ENCODE data around the gene TXLNB.
A peak's percentile ranks its signal among the peaks of the same experiment; 100 is the strongest.
"Not testable (repeated sequence)": the region's sequence is repeated elsewhere in the genome, so short reads cannot be mapped to it uniquely, and the experiment has no call there.

Gene TXLNB

DNA sequence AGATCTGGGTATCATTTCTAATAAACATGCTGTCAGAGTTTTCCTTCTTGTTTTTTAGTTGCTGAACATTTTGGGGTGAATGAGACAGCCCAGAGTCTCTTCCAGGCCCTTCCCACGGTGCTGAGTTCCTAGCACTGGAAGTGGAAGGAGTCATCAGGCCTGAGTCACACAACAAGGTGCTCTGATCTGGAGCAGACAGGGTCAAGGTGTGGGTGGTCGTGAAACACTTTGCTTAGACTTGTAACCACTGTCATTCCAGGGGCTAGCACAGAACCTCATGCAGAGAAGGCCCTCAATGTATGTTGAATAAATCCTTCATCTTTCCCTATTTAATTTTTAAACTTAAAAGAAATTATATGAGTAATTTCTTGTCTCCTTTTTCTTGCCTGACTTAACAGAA is 60.6 kb downstream of the TXLNB start:
- DNase-seq = no peak

DNA sequence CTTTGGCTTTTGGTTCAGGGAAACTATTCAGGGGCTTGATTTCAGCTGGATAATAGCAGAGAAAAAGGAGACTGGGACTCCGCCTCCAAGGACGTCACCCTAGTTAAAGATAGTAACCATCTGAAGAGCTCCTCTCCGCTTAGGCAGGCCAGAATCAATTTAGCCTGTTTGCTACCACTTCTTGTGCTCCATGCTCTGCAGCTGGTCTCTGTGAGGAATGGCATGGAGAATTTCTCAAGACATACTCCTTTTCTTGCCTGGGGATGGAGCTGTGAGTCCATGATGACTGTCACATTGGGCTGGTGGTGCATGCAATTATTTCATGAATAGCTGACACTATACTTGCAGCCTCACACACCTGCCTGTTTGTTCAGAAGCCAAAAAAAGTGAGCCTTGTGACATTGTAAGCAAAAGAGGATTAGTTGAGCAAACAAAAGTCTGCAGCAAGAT is 61.4 kb downstream of the TXLNB start:
- no peak for DNase-seq

DNA sequence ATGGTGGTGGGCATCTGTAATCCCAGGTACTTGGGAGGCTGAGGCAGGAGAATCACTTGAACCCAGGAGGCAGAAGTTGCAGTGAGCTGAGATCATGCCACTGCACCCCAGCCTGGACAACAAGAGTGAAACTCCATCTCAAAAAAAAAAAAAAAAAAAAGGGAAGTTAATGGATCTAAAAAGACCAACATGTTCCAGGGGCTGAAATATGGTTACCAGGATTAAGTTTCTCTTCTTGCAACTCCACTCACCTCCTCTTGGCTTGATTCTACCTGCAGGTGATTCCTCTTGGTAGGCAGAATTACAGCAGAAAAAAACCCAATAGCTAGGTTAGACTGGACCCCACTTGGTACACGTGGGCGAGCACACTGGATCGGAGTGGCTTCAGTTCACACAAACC is 63.4 kb downstream of the TXLNB start:
- DNase-seq = not testable (repeated sequence)

DNA sequence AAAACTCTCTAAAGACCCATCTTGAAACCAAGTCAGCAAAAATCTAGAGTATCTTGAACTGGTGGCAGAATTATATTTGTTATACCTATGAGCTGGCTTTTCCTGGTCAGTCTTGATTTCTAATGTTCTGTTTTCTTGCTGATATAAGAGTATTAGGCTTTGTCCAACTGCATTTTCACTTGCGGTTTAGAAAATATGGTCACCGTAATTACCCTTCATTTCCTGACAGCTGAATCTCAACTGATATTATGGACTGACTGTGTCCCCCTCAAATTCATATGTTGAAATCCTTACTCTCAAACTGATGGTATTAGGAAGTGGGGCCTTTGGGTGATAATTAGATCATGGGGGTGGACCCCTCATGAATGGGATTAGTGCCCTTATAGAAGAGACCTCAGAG is 72.1 kb downstream of the TXLNB start:
- no peak for DNase-seq

DNA sequence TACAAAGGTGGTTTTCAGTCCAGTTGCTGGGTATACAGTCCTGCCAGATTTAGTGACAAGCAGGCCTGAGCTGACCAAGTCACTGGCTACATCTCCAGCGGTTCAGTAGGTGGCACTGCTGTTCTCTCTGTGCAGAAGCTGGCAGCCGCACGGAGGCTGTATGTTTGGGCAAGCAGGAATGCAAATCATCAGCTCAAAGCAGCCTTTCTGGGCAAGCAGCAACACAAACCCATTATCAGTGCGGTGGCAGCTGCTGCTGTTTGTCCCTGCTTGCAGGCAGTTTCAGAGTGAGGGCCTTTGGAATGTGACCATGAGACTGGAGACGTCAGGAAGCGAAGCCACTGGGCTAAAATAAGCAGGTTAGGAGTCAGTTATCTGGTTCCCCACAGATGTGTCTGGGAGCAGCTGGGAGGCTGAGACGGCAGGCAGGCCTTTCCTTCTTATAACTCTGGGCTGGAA is 72.5 kb downstream of the TXLNB start:
- DNase-seq = peak; percentile 92

DNA sequence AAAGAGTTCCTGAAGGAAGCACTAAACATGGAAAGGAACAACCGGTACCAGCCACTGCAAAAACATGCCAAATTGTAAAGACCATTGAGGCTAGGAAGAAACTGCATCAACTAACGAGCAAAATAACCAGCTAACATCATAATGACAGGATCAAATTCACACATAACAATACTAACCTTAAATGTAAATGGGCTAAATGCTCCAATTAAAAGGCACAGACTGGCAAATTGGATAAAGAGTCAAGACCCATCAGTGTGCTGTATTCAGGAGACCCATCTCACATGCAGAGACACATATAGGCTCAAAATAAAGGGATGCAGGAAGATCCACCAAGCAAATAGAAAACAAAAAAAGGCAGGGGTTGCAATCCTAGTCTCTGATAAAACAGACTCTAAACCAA is 79.3 kb downstream of the TXLNB start:
- DNase-seq = not testable (repeated sequence)

DNA sequence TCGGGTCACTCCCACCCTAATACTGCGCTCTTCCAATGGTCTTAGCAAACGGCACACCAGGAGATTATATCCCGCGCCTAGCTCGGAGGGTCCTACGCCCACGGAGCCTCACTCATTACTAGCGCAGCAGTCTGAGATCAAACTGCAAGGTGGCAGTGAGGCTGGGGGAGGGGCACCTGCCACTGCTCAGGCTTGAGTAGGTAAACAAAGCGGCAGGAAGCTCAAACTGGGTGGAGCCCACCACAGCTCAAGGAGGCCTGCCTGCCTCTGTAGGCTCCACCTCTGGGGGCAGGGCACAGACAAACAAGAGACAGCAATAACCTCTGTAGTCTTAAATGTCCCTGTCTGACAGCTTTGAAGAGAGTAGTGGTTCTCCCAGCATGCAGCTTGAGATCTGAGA is 81.0 kb downstream of the TXLNB start:
- DNase-seq = not testable (repeated sequence)

DNA sequence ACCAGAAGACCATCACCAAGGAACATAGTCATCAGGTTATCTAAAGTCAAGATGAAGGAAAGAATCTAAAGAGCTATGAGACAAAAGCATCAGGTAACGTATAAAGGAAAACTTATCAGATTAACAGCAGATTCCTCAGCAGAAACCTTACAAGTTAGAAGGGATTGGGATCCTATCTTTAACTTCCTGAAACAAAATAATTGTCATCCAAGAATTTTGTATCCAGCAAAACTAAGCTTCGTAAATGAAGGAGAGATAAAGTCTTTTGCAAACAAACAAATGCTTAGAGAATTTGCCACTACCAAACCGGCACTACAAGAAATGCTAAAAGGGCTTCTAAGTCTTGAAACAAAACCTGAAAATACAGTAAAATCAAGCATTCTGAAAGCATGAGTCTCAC is 86.0 kb downstream of the TXLNB start:
- DNase-seq = no peak

DNA sequence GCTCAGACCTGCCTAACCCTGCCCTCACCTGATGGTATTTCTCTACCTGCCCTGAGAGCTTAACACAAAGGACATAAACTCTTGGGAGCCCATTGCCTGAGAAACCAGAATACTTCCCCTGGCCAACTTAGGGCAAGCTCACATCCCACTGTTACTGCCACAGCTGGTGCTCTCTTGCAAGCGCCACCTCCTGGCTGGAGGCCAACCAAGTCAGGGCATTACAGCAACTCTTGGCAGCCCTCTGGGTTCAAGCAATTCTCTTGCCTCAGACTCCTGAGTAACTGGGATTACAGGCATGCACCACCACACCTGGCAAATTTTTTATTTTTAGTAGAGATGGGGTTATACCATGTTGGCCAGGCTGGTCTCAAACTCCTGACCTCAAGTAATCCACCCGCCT is 86.8 kb downstream of the TXLNB start:
- DNase-seq = no peak

DNA sequence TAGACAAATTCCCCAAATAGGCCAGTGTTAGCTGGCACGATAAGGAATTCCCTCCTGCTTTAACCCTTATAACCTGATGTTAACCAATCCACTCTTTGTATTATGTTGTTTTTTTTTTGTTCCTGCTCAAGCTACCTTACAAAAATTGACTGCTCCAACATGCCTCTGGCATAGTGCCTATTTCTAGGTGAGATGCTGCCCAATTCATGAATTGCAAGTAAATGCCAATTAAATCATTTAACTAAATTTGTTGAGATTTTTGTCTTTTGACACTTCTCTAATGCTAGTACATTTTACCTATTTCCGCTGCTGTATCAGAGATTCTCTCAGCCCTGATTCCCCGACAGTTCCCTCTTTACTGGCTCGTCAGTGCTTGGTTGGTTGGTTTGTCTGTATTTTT is 90.4 kb downstream of the TXLNB start:
- DNase-seq = no peak

DNA sequence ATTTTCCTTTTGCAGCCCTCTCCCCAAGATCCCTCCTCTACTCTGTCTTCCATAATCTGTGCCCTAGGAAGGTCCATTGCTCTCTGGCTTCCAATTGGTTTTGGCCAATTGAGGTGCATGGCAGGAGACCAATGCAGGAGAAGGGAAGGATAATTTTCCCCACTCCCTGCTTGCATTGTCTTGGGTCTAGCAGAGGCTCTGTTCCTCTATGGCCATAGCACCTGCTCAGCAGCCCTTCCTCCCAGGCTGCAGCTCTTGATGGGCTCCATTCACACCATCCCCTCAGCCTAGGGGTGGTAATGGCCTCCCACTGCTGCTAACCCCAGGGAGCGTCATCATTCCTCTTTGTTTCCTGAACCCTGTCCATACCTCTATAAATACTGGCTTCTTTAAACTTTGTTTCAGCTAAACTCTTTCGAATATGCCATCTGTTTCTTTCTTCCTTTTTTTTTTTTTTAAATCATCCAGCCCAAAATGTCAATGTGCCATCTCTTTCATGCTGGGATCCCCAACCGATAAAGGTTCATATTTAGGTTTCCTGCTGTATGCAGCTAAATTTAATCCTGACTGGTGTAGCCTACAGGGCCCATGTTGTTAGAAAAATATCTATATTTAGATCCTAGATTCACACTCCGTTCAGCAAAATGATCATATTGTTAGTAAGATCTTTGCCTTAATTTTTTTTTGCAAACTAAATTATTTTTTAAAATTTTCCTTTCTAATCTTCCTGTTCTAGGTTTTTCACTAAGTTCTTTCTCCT is 93.1 kb downstream of the TXLNB start:
- no peak for DNase-seq

DNA sequence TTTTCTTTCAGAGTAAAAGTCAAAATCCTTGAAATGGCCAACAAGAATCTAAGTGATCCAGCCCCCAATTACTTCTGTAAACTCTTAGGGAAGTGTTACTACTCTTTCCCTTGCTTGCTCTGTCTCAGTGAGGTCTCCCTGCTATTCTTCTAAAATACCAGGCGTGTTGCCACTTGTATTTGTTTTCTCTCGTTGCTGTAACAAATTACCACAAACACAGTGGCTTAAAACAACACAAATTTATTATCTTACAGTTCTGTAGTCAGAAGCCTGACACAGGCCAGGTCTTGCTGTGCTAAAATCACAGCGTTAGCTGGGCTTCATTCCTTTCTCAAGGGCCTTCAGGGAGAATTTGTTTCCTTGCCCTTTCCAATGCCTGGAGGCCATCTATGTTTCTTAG is 97.1 kb downstream of the TXLNB start:
- DNase-seq = no peak

Measured in femur (tissue), 1 donor.